ENCODE measurements around the gene C22orf23.

The C22orf23 gene

DNA sequence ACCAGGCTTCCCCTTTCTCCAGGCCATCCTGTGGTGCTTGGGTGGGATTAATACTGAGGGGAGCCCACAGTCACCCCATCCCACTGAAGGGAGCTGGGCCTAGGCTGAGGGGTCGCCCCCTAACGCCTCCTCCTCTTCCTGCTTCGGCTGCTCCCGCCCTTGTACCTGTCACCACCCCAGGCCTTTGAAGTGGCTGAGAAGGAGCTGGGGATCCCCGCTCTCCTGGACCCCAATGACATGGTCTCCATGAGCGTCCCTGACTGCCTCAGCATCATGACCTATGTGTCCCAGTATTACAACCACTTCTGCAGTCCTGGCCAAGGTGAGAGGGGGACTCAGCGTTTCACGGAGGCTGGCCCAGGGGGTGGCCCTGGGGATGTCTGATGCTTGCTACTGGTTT lies 41.2 kb downstream of the C22orf23 start:
- H3K27ac Mint-ChIP-seq = no peak overlapping the region

GRCh38 chr22:37911697-37912096 lies 41.7 kb downstream of the C22orf23 start:
- Mint-ChIP-seq H3K27me3 (ENCODE audit: low read depth) (no peaks in the 10 kb centered on the region), H3K36me3 (ENCODE audit: low read depth) (peaks cover 14% of the 10 kb centered on the region), H3K4me3 (no peak overlapping the region), H3K9me3 (no peaks in the 10 kb centered on the region), H3K27ac (no peak overlapping the region), H3K4me1 (ENCODE audit: low read depth) (peaks cover 23% of the 10 kb centered on the region)

More for the DNA sequence above, 41.2 kb downstream of the C22orf23 start:
- H3K4me1 Mint-ChIP-seq (ENCODE audit: low read depth) = peaks cover 22% of the 10 kb centered on the region
- peaks cover 14% of the 10 kb centered on the region for H3K36me3 Mint-ChIP-seq (ENCODE audit: low read depth)
- H3K27me3 Mint-ChIP-seq (ENCODE audit: low read depth) = no peaks in the 10 kb centered on the region
- H3K9me3 Mint-ChIP-seq = no peaks in the 10 kb centered on the region
- H3K4me3 Mint-ChIP-seq = no peak overlapping the region

- H3K4me1 Mint-ChIP-seq (ENCODE audit: low read depth) = peaks cover 23% of the 10 kb centered on the region
- H3K27me3 Mint-ChIP-seq (ENCODE audit: low read depth) = no peaks in the 10 kb centered on the region
- no peak overlapping the region for H3K4me3 Mint-ChIP-seq
- H3K9me3 Mint-ChIP-seq = no peaks in the 10 kb centered on the region
- H3K36me3 Mint-ChIP-seq (ENCODE audit: low read depth) = peaks cover 11% of the 10 kb centered on the region
- H3K27ac Mint-ChIP-seq = peak overlapping the region; percentile 31
Observed at GRCh38 chr22:37910890-37911672, 42.3 kb downstream of the C22orf23 start.

- Mint-ChIP-seq H3K27ac (no peak overlapping the region), H3K9me3 (no peaks in the 10 kb centered on the region), H3K4me1 (ENCODE audit: low read depth) (peaks cover 28% of the 10 kb centered on the region), H3K27me3 (ENCODE audit: low read depth) (no peaks in the 10 kb centered on the region), H3K4me3 (no peak overlapping the region), H3K36me3 (ENCODE audit: low read depth) (peaks cover 11% of the 10 kb centered on the region)
Observed at GRCh38 chr22:37909766-37910165, 43.6 kb downstream of the C22orf23 start.

GRCh38 chr22:37907036-37907954 lies 46.1 kb downstream of the C22orf23 start:
- Mint-ChIP-seq H3K27me3 (ENCODE audit: low read depth) (no peaks in the 10 kb centered on the region), H3K9me3 (no peaks in the 10 kb centered on the region), H3K27ac (peak overlapping the region; percentile 75), H3K4me3 (peak overlapping the region; percentile 72), H3K4me1 (ENCODE audit: low read depth) (peaks cover 28% of the 10 kb centered on the region), H3K36me3 (ENCODE audit: low read depth) (peaks cover 9% of the 10 kb centered on the region)

DNA sequence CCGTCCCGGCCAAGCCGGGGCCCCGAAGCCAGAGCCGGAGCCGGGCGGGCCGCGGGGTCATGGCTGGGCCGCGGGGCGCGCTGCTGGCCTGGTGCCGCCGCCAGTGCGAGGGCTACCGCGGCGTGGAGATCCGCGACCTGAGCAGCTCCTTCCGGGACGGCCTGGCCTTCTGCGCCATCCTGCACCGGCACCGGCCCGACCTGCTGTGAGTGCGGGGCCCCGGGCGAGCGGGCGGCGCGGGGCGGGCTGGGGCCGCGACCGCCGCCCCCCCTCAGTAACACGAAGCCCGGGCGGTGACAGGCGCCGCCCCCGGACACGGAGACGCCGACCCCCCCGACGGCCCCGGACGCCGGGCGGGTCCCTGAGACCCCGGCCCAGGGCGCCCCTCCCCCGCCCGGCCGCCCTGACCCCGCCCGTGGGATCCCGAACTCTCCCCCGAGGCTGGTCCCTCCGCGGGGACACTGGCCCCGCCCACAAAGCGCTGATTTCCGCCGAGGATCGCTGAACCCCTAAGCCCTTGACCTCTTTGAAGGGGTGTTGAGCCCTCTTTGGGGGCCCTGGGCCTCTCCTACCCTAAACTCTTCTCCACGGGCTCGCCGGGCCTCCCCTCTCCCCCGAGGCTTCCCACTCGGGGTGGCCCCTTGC lies 46.9 kb downstream of the C22orf23 start:
- Mint-ChIP-seq H3K27ac (no peak overlapping the region), H3K4me1 (ENCODE audit: low read depth) (peaks cover 23% of the 10 kb centered on the region), H3K36me3 (ENCODE audit: low read depth) (peaks cover 9% of the 10 kb centered on the region), H3K4me3 (peak overlapping the region; percentile 72), H3K27me3 (ENCODE audit: low read depth) (no peaks in the 10 kb centered on the region), H3K9me3 (no peaks in the 10 kb centered on the region)

- H3K36me3 Mint-ChIP-seq (ENCODE audit: low read depth) = peaks cover 9% of the 10 kb centered on the region
- H3K4me1 Mint-ChIP-seq (ENCODE audit: low read depth) = peaks cover 21% of the 10 kb centered on the region
- H3K27ac Mint-ChIP-seq = peak within 1 kb of the TSS; percentile 77
- H3K4me3 Mint-ChIP-seq = peak within 1 kb of the TSS; percentile 82
- no peaks in the 10 kb centered on the region for H3K27me3 Mint-ChIP-seq (ENCODE audit: low read depth)
- no peaks in the 10 kb centered on the region for H3K9me3 Mint-ChIP-seq
Observed at GRCh38 chr22:37905534-37906363, 47.7 kb downstream of the C22orf23 start, which contains the start of gene MICALL1. TSS of gene MICALL1 (plus strand) at chr22:37906297. CDS start at chr22:37906423, 126 bp downstream.

DNA sequence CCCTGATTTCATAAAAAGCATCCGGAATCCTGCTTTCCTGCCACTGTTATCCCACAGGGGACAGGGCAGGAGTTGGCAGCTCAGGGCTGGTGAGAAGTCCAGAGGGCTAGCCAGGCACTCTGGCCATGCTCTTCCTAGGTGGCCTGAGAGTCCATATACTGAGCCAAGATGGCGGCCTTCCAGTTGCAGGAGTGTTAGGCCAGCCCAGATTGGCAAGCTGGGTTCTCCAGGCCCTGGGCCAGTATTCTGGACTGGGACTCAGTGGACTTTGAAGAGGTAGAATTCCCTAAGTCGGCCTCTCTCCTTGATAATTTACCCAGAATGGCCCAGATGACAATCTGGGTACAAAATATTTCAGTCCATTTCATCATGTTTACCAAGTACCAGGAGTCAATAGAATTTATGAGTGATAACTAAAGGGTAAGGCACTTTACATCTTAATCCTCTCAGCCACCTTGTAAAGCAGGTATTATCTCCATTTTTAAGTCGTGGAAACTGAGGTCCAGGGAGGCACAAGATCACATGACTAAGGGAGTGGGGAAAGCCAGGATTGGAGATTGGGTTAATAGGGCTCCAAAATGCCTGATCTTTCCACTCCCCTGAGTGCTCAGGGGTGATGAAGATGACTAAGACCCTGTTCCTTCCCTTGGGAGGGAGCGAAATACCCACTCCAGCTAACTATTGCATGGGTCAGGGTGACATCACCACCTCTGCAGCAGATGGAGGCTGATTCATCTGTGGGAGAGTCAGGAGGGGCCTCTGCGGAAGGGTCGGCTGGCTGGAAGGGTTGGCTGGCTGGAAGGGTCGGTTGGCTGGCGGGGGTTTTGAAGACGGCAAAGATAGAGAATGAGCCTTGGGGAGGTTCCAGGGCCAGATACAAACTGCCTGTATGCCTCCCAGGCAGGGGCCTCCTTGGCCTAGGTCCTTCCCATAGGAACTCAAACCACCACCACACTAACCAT lies 48.5 kb downstream of the C22orf23 start:
- H3K9me3 Mint-ChIP-seq = no peaks in the 10 kb centered on the region
- H3K27me3 Mint-ChIP-seq (ENCODE audit: low read depth) = no peaks in the 10 kb centered on the region
- peak overlapping the region; percentile 82 for H3K4me3 Mint-ChIP-seq
- H3K36me3 Mint-ChIP-seq (ENCODE audit: low read depth) = peaks cover 9% of the 10 kb centered on the region
- peak overlapping the region; percentile 77 for H3K27ac Mint-ChIP-seq
- peaks cover 21% of the 10 kb centered on the region for H3K4me1 Mint-ChIP-seq (ENCODE audit: low read depth)

DNA sequence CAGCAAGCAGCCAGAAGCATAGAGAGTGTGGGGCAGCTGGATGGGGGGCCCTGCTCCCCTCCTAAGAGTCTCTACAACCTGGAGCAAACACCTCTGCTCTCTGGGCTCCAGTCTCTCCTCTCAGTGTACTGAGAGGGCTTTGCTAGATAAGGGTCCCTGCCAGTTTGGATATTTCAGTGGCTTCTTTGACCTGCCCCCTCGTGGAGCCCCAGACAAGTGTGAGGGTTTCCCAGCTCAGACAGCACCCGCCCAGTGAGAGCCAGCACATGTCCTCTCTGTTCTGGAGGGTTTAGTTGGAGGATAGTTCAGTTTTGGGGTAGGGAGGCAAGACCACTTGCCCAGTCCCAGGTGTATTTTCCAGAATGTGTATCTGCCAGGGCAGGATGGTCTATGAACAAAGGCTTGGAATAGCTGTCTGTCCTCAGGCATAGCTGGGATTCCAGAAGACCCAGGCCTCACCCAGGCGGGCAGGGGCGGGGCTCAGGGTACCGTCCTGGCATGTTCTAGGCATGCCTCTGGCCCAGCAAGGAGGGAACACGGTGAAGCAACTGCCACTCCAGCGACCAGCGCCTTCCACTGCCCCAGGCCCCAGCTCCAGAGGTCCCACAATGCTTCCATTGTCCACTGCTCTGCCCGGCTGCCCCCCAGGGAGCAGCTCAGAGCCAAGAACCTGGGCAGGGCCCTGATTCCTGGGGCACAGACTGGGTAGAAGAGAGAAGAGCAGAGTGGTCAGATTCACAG lies 54.8 kb downstream of the C22orf23 start:
- Mint-ChIP-seq H3K4me3 (no peak overlapping the region), H3K9me3 (no peaks in the 10 kb centered on the region), H3K4me1 (ENCODE audit: low read depth) (peaks cover 26% of the 10 kb centered on the region), H3K36me3 (ENCODE audit: low read depth) (peaks cover 3% of the 10 kb centered on the region), H3K27me3 (ENCODE audit: low read depth) (no peaks in the 10 kb centered on the region), H3K27ac (no peak overlapping the region)

DNA sequence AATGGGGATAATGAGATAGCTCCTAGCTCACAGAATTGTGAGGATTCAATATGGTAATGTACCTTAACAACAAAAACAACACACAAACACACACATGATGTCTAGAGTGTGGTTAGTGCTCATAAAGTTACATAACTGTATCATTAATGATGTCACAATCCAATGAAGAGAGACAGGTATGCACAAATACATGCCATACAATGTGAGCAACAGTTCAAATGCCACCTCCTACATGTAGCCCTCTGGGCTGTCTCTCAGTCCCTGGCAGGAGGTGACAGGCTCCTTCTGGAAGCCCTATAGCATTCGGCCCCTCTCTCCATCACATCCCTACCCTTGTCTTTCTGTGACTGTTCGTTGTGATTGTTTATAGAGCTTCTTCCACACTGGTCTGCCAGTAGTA lies 55.6 kb downstream of the C22orf23 start:
- peaks cover 4% of the 10 kb centered on the region for H3K36me3 Mint-ChIP-seq (ENCODE audit: low read depth)
- peak overlapping the region; percentile 67 for H3K27ac Mint-ChIP-seq
- H3K4me1 Mint-ChIP-seq (ENCODE audit: low read depth) = peaks cover 26% of the 10 kb centered on the region
- H3K4me3 Mint-ChIP-seq = no peak overlapping the region
- no peaks in the 10 kb centered on the region for H3K9me3 Mint-ChIP-seq
- no peaks in the 10 kb centered on the region for H3K27me3 Mint-ChIP-seq (ENCODE audit: low read depth)

DNA sequence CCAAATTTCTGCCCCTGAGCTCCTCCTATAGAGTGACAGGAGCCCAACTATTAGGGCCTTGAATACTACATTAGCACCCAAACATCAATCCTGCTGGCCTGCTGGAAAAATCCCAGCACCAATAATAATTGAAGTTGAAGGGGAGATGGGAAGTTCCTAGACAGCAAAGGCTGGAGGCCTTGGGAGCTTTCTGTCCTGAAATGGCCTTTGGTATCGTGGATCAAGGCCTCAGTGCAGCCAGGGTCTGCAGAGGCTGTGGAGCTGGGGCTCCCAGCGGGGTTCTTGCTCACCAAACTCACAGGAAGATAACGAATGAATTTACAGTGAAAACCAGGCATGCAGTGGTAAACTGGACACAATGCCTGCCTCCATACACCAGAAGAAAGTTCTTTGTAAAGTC lies 56.5 kb downstream of the C22orf23 start:
- Mint-ChIP-seq H3K27me3 (ENCODE audit: low read depth) (no peaks in the 10 kb centered on the region), H3K4me1 (ENCODE audit: low read depth) (peaks cover 26% of the 10 kb centered on the region), H3K36me3 (ENCODE audit: low read depth) (peaks cover 4% of the 10 kb centered on the region), H3K27ac (peak overlapping the region; percentile 86), H3K9me3 (no peaks in the 10 kb centered on the region), H3K4me3 (no peak overlapping the region)

DNA sequence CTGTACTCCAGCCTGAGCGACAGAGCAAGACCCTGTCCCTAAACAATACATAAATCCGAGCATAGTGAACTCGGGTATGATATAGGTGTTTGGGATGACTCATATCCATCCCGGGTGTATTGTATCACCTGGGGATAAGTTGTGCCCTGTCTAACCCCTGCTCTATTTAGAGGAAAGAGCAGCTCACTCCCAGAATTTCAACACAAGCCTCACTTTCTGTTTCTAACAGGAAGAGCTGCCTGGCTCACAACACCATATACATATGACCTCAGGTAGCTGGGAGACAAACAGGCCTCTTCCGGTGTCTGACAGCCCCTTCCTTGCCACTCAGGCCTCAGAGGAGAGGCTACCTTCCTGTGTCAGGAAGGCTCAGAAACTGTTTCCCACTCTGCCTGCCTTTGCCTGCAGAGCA lies 57.2 kb downstream of the C22orf23 start:
- peak overlapping the region; percentile 16 for H3K4me3 Mint-ChIP-seq
- H3K27me3 Mint-ChIP-seq (ENCODE audit: low read depth) = no peaks in the 10 kb centered on the region
- peak overlapping the region; percentile 86 for H3K27ac Mint-ChIP-seq
- H3K4me1 Mint-ChIP-seq (ENCODE audit: low read depth) = peaks cover 24% of the 10 kb centered on the region
- no peaks in the 10 kb centered on the region for H3K9me3 Mint-ChIP-seq
- H3K36me3 Mint-ChIP-seq (ENCODE audit: low read depth) = peaks cover 12% of the 10 kb centered on the region
